ENCODE measurements around the gene ANO1. TPM values are rescaled to one million over a fixed set of nuclear protein-coding genes. Genes with fewer than 3 reads are reported as not detected.
A peak's percentile ranks its signal among the peaks of the same experiment; 100 is the strongest.
"Not testable (repeated sequence)": the region's sequence is repeated elsewhere in the genome, so short reads cannot be mapped to it uniquely, and the experiment has no call there.

The ANO1 gene
- total RNA-seq (not detected), polyA plus RNA-seq (not detected), total RNA-seq (0 reads per million in 6 experiments)

GRCh38 chr11:70078095-70078780 is at the start of gene ANO1:
Gene ANO1, plus strand, starts transcription at chr11:70078317. Its CDS starts 290 bp downstream, at chr11:70078607.
- POLR2A ChIA-PET = no interaction called here
- Mint-ChIP-seq H3K4me1 (peaks cover 0 to 3% (median under 1%) of the 10 kb centered on the region in 4 donors), H3K36me3 (peaks cover 0 to 2% (median 0%) of the 10 kb centered on the region in 3 donors), H3K9me3 (no peaks in the 10 kb centered on the region), H3K4me3 (no peak within 1 kb of the TSS), H3K27ac (no peak within 1 kb of the TSS), H3K27me3 (peaks cover 11 to 57% (median 37%) of the 10 kb centered on the region in 5 donors)
- no peak for DNase-seq
- no peak for ATAC-seq

DNA sequence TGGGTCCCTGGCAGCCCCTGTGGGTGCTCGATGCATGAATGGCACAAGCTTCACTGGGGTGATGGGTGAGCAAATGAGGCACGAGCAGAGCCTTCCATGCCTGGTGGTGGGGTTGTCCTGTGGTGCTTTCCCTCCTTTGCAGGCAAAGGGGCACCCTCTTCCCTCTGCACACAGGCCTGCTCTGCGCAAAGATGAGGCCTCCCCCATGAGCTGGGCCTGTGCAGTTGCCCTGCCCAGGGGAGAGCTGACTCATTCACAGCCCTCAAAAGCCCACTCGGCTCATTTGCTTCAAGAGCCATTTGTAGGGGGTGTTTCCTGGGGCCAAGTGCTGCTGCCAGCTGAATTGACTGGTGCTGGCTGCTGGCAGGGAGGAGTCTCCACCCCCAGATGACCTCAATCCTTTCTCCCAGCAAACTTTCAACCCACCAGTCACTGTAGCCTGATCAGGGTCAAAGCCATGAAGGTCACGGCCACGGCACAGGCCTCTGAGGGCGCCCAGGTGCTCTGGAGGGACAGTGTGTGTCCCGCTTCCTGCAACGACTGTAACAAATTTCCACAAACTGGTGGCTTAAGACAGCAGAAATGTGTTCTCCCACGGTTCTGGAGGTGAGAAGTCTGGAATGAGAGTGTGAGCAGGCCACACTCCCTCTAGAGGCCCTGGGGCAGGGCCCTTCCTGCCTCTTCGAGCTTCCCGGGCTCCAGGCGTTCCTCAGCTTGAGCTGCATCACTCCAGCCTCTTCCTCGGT is 48.8 kb upstream of the ANO1 start:
- Mint-ChIP-seq H3K27ac (no peak overlapping the region), H3K36me3 (no peaks in the 10 kb centered on the region), H3K9me3 (no peaks in the 10 kb centered on the region), H3K4me1 (peaks cover 0 to 3% (median 0%) of the 10 kb centered on the region in 4 donors), H3K4me3 (no peak overlapping the region), H3K27me3 (peaks cover 2 to 29% (median 16%) of the 10 kb centered on the region in 5 donors)
- POLR2A ChIA-PET = no interaction called here
- DNase-seq (no peak), ATAC-seq (no peak)

DNA sequence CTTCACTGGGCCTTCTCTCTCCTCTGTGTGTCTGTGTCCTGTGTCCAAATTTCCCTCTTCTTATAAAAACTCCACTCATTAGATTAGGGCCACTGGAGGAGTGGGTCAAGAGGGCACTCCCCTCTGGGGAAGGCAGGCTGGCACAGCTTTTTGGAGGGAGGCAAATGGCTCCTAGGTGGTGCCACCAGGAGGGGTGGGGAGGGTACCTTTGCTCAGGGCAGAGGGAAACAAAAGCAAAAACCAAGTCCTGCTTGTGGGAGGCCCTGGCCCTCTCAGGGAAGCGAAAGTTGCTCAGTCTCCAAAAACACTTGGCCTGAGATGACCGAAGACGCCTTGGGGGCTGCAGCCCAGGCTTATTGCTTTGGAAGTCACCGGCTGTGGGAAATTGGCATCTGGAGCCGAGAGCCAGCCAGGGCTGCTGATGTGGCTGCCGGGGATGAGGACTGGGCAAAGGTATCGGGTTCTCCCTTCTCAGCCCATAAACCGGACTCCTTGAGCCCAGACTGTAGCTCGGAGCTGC is 48.2 kb upstream of the ANO1 start:
- H3K4me3 Mint-ChIP-seq = no peak overlapping the region
- DNase-seq (no peak), ATAC-seq (no peak)
- no peaks in the 10 kb centered on the region for H3K36me3 Mint-ChIP-seq
- no peaks in the 10 kb centered on the region for H3K9me3 Mint-ChIP-seq
- peaks cover 2 to 34% (median 19%) of the 10 kb centered on the region in 5 donors for H3K27me3 Mint-ChIP-seq
- peaks cover 0 to 3% (median 0%) of the 10 kb centered on the region in 4 donors for H3K4me1 Mint-ChIP-seq
- no peak overlapping the region for H3K27ac Mint-ChIP-seq
- POLR2A ChIA-PET = no interaction called here

GRCh38 chr11:70030412-70030811 is 47.7 kb upstream of the ANO1 start:
- no peak for ATAC-seq
- H3K9me3 Mint-ChIP-seq = no peaks in the 10 kb centered on the region
- H3K4me3 Mint-ChIP-seq = no peak overlapping the region
- no peak for DNase-seq
- H3K4me1 Mint-ChIP-seq = peaks cover 0 to 3% (median 0%) of the 10 kb centered on the region in 4 donors
- peaks cover 4 to 34% (median 21%) of the 10 kb centered on the region in 5 donors for H3K27me3 Mint-ChIP-seq
- no peak overlapping the region for H3K27ac Mint-ChIP-seq
- no peaks in the 10 kb centered on the region for H3K36me3 Mint-ChIP-seq
- POLR2A ChIA-PET = no interaction called here

- H3K36me3 Mint-ChIP-seq = peaks cover 0 to 6% (median 0%) of the 10 kb centered on the region in 3 donors
- H3K27ac Mint-ChIP-seq = peak overlapping the region in 1 of 10 donors; percentile 45
- H3K4me3 Mint-ChIP-seq = peak overlapping the region in 1 of 10 donors; percentile 41
- H3K27me3 Mint-ChIP-seq = peaks cover 8 to 45% (median 26%) of the 10 kb centered on the region in 5 donors
- POLR2A ChIA-PET = no interaction called here
- no peak for DNase-seq
- ATAC-seq = no peak
- H3K9me3 Mint-ChIP-seq = peaks cover 0 to 7% (median 0%) of the 10 kb centered on the region in 9 donors
- H3K4me1 Mint-ChIP-seq = peaks cover 0 to 3% (median 0%) of the 10 kb centered on the region in 4 donors
These were observed 46.3 kb upstream of the ANO1 start for GRCh38 chr11:70031631-70032469.

GRCh38 chr11:70032470-70032795 is 45.7 kb upstream of the ANO1 start:
- peaks cover 0 to 9% (median 0%) of the 10 kb centered on the region in 3 donors for H3K36me3 Mint-ChIP-seq
- no peak for ATAC-seq

DNA sequence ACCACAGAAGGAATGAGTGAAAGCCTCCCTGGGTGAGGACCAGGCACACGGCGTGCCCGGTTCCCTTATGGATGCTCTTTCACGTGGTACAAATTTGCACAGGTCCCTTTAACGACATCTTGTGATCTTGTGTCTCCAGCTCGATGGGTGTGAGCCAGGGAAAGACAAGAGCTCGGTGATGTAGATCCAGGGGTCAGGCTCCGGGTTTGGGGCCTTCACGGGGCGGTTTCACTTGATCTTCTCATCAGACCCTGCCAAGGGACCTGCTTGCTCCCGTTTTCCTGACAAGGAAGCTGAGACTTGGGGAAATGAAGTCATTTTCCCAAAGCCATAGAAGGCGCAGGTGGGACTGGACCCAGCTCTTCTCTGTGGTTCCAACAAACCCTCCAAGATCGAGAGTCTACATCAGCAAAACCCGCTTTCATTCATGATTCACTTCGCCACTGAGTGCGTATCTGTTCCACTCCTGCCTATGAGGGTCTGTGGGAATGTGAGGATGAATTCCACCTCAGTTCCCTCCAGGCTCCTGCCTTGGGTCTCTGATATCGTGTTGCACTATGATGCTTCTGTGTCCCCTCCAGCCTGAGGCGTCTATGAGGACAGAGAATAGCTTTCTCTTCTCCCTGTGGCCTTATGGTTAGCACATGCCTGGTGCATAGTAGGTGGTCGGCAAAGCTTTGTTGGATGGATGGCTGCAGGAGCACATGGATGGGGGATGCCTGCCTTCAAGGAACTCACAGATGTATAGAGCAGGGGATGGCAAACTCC is 45.0 kb upstream of the ANO1 start:
- Mint-ChIP-seq H3K4me1 (peaks cover 0 to 3% (median 0%) of the 10 kb centered on the region in 4 donors), H3K27me3 (peaks cover 9 to 51% (median 26%) of the 10 kb centered on the region in 5 donors), H3K27ac (no peak overlapping the region), H3K36me3 (peaks cover 0 to 10% (median 0%) of the 10 kb centered on the region in 3 donors), H3K9me3 (peaks cover 0 to 18% (median 4%) of the 10 kb centered on the region in 9 donors), H3K4me3 (no peak overlapping the region)
- DNase-seq (no peak), ATAC-seq (no peak)
- POLR2A ChIA-PET = no interaction called here

More at GRCh38 chr11:70032470-70032795, 45.7 kb upstream of the ANO1 start:
- peak overlapping the region in 1 of 10 donors; percentile 45 for H3K27ac Mint-ChIP-seq
- H3K27me3 Mint-ChIP-seq = peaks cover 9 to 51% (median 26%) of the 10 kb centered on the region in 5 donors
- no peak overlapping the region for H3K4me3 Mint-ChIP-seq
- H3K9me3 Mint-ChIP-seq = peaks cover 0 to 12% (median 4%) of the 10 kb centered on the region in 9 donors
- H3K4me1 Mint-ChIP-seq = peaks cover 0 to 3% (median 0%) of the 10 kb centered on the region in 4 donors
- POLR2A ChIA-PET = no interaction called here
- no peak for DNase-seq

GRCh38 chr11:70033711-70034070 is 44.4 kb upstream of the ANO1 start:
- no peak for DNase-seq
- POLR2A ChIA-PET = no interaction called here
- peaks cover 0 to 3% (median 0%) of the 10 kb centered on the region in 4 donors for H3K4me1 Mint-ChIP-seq

GRCh38 chr11:70034740-70035365 is 43.3 kb upstream of the ANO1 start:
- no peak overlapping the region for H3K4me3 Mint-ChIP-seq
- POLR2A ChIA-PET = no interaction called here
- H3K27ac Mint-ChIP-seq = no peak overlapping the region
- H3K4me1 Mint-ChIP-seq = peaks cover 0 to 3% (median 0%) of the 10 kb centered on the region in 4 donors
- DNase-seq (no peak), ATAC-seq (no peak)
- peaks cover 0 to 20% (median 3%) of the 10 kb centered on the region in 3 donors for H3K36me3 Mint-ChIP-seq
- peaks cover 14 to 66% (median 36%) of the 10 kb centered on the region in 5 donors for H3K27me3 Mint-ChIP-seq
- peaks cover 0 to 33% (median 10%) of the 10 kb centered on the region in 9 donors for H3K9me3 Mint-ChIP-seq

More at GRCh38 chr11:70033711-70034070, 44.4 kb upstream of the ANO1 start:
- no peak for ATAC-seq
- H3K36me3 Mint-ChIP-seq = peaks cover 0 to 16% (median 3%) of the 10 kb centered on the region in 3 donors
- no peak overlapping the region for H3K4me3 Mint-ChIP-seq
- H3K27ac Mint-ChIP-seq = no peak overlapping the region
- H3K9me3 Mint-ChIP-seq = peaks cover 0 to 23% (median 6%) of the 10 kb centered on the region in 9 donors
- H3K27me3 Mint-ChIP-seq = peaks cover 11 to 57% (median 30%) of the 10 kb centered on the region in 5 donors

GRCh38 chr11:70035665-70036064 is 42.5 kb upstream of the ANO1 start:
- H3K27ac Mint-ChIP-seq, H3K4me3 Mint-ChIP-seq, POLR2A ChIA-PET, H3K4me1 Mint-ChIP-seq, ATAC-seq, DNase-seq: not testable (repeated sequence)
- Mint-ChIP-seq H3K27me3 (peaks cover 18 to 71% (median 43%) of the 10 kb centered on the region in 5 donors), H3K9me3 (peaks cover 0 to 40% (median 14%) of the 10 kb centered on the region in 9 donors), H3K36me3 (peaks cover 0 to 25% (median 3%) of the 10 kb centered on the region in 3 donors)

Measured in naive thymus-derived CD8-positive, alpha-beta T cell (primary cell).